Measurements from ENCODE around the gene SKI.

- no peak for TF ChIP-seq EZH2phosphoT487 (IDR thresholded peaks at IDR 0.05; ENCODE audit: low read length)
- TF ChIP-seq CTCF (IDR thresholded peaks at IDR 0.05; ENCODE audit: low read length), result no peak
- no peak for TF ChIP-seq EZH2 (optimal IDR thresholded peaks at IDR 0.05; ENCODE audit: low read depth, low read length)
Observed at GRCh38 chr1:2297246-2298011, 69.3 kb downstream of the SKI start.

All from MM.1S (cell line).